Measurements from ENCODE around the gene NDUFAB1. TPM values are rescaled to one million over a fixed set of nuclear protein-coding genes. Genes with fewer than 3 reads are reported as not detected.
A peak's percentile ranks its signal among the peaks of the same experiment; 100 is the strongest.

NDUFAB1 gene
- total and polyA plus RNA-seq, 2 of the 13 experiments (the other 11 are each of a cell fraction or from before 2014, with no cell fraction given) = 221 to 601 TPM

DNA sequence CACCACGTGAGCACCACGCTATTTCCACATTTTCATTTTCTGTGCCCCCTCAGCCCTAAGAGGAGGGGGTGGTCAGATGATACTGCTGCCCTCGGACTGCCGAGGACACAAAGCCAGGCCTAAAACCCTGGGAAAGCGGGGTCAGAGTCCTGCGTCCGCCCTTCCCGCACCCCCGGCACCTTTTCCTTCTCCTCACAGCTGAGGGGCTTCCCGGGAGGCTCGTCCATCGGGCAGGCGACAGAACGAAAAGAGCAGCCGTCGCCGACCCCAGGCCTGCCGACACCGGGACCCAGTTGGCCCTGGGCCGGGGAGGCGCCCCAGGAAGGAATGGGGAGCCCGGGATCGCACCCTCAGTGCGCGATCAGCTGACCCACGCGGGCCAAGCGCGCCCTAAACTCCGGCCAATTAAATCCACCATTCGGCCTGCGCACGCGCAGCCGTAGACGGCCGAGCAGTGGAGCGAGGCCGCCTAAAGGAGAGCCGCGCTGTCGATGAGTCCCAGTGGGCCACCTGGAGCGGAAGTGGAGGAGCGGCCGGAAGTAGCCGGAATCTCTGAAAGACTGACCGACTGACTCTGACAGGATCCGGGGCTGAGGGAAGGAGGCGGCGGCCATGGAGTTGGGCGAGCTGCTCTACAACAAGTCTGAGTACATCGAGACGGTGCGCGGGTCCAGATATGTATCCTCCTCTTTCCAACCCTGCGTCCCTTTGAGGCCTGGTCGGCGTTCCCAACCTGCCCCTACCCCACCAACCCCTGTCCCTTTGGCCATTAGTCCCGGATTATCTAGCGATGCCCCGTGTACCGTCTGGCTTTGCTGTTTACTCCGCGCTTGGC is 45.0 kb upstream of the NDUFAB1 start, which contains the start of the genes DCTN5 and PALB2 (continued):
- TF ChIP-seq, protein P1, sequence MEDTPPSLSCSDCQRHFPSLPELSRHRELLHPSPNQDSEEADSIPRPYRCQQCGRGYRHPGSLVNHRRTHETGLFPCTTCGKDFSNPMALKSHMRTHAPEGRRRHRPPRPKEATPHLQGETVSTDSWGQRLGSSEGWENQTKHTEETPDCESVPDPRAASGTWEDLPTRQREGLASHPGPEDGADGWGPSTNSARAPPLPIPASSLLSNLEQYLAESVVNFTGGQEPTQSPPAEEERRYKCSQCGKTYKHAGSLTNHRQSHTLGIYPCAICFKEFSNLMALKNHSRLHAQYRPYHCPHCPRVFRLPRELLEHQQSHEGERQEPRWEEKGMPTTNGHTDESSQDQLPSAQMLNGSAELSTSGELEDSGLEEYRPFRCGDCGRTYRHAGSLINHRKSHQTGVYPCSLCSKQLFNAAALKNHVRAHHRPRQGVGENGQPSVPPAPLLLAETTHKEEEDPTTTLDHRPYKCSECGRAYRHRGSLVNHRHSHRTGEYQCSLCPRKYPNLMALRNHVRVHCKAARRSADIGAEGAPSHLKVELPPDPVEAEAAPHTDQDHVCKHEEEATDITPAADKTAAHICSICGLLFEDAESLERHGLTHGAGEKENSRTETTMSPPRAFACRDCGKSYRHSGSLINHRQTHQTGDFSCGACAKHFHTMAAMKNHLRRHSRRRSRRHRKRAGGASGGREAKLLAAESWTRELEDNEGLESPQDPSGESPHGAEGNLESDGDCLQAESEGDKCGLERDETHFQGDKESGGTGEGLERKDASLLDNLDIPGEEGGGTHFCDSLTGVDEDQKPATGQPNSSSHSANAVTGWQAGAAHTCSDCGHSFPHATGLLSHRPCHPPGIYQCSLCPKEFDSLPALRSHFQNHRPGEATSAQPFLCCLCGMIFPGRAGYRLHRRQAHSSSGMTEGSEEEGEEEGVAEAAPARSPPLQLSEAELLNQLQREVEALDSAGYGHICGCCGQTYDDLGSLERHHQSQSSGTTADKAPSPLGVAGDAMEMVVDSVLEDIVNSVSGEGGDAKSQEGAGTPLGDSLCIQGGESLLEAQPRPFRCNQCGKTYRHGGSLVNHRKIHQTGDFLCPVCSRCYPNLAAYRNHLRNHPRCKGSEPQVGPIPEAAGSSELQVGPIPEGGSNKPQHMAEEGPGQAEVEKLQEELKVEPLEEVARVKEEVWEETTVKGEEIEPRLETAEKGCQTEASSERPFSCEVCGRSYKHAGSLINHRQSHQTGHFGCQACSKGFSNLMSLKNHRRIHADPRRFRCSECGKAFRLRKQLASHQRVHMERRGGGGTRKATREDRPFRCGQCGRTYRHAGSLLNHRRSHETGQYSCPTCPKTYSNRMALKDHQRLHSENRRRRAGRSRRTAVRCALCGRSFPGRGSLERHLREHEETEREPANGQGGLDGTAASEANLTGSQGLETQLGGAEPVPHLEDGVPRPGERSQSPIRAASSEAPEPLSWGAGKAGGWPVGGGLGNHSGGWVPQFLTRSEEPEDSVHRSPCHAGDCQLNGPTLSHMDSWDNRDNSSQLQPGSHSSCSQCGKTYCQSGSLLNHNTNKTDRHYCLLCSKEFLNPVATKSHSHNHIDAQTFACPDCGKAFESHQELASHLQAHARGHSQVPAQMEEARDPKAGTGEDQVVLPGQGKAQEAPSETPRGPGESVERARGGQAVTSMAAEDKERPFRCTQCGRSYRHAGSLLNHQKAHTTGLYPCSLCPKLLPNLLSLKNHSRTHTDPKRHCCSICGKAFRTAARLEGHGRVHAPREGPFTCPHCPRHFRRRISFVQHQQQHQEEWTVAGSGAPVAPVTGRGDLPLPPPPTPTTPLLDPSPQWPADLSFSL (CRISPR knock-in tag; IDR thresholded peaks at IDR 0.05) = 0 out of 2 replicates have a peak, but pooled peaks have one; percentile 13
- TF ChIP-seq ZBTB8A (CRISPR knock-in tag; IDR thresholded peaks at IDR 0.05; ENCODE audit: borderline replicate concordance, low read depth) (peak; percentile 89), ZFP62 (CRISPR knock-in tag; IDR thresholded peaks at IDR 0.05) (no peak), KDM5B (CRISPR knock-in tag; IDR thresholded peaks at IDR 0.05; ENCODE audit: borderline replicate concordance) (peak; percentile 99), ZNF570 (CRISPR knock-in tag; IDR thresholded peaks at IDR 0.05; ENCODE audit: borderline replicate concordance) (peak; percentile 99; the same call in 1 of the 2 replicates), BCL6 (CRISPR knock-in tag; IDR thresholded peaks at IDR 0.05) (peak; percentile 58; the same call in 1 of the 2 replicates), SALL2 (CRISPR knock-in tag; IDR thresholded peaks at IDR 0.05) (peak; percentile 87; the same call in 1 of the 2 replicates), DR1 (CRISPR knock-in tag; IDR thresholded peaks at IDR 0.05) (peak; percentile 95), ZNF746 (CRISPR knock-in tag; IDR thresholded peaks at IDR 0.05) (peak; percentile 95), RORA (CRISPR knock-in tag; IDR thresholded peaks at IDR 0.05) (no peak; the same call in 1 of the 2 replicates), ZNF143 (CRISPR knock-in tag; IDR thresholded peaks at IDR 0.05) (peak; percentile 82), ZNF841 (CRISPR knock-in tag; IDR thresholded peaks at IDR 0.05; ENCODE audit: borderline replicate concordance) (0 out of 2 replicates have a peak, but pooled peaks have one; percentile 21), ZNF34 (CRISPR knock-in tag; IDR thresholded peaks at IDR 0.05; ENCODE audit: borderline replicate concordance) (0 out of 2 replicates have a peak, but pooled peaks have one; percentile 29), RXRB (CRISPR knock-in tag; IDR thresholded peaks at IDR 0.05; ENCODE audit: borderline replicate concordance) (peak; percentile 52; the same call in 1 of the 2 replicates), HDAC6 (IDR thresholded peaks at IDR 0.05; ENCODE audit: low read depth, low read length) (no peak), SIX4 (CRISPR knock-in tag; IDR thresholded peaks at IDR 0.05) (no peak; the same call in 1 of the 2 replicates), ZNF335 (CRISPR knock-in tag; IDR thresholded peaks at IDR 0.05) (peak; percentile 89), KDM2A (CRISPR knock-in tag; IDR thresholded peaks at IDR 0.05; ENCODE audit: borderline replicate concordance, low read depth) (peak; percentile 94), SP2 (CRISPR knock-in tag; IDR thresholded peaks at IDR 0.05) (peak; percentile 50)
- TF ChIP-seq, protein P2, sequence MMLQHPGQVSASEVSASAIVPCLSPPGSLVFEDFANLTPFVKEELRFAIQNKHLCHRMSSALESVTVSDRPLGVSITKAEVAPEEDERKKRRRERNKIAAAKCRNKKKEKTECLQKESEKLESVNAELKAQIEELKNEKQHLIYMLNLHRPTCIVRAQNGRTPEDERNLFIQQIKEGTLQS (CRISPR knock-in tag; IDR thresholded peaks at IDR 0.05) = no peak

Data from HepG2 (cell line).